Raji (cell line): ENCODE results near the gene SEC31B.

Source experiments
- POLR2A ChIP-seq: IDR thresholded peaks from 2 replicates; pipeline ENCODE4 v1.6.1; 2011; ENCODE audit warnings: low read depth, low read length, control low read depth; ENCODE audit not compliant: insufficient read depth

SEC31B gene, protein sequence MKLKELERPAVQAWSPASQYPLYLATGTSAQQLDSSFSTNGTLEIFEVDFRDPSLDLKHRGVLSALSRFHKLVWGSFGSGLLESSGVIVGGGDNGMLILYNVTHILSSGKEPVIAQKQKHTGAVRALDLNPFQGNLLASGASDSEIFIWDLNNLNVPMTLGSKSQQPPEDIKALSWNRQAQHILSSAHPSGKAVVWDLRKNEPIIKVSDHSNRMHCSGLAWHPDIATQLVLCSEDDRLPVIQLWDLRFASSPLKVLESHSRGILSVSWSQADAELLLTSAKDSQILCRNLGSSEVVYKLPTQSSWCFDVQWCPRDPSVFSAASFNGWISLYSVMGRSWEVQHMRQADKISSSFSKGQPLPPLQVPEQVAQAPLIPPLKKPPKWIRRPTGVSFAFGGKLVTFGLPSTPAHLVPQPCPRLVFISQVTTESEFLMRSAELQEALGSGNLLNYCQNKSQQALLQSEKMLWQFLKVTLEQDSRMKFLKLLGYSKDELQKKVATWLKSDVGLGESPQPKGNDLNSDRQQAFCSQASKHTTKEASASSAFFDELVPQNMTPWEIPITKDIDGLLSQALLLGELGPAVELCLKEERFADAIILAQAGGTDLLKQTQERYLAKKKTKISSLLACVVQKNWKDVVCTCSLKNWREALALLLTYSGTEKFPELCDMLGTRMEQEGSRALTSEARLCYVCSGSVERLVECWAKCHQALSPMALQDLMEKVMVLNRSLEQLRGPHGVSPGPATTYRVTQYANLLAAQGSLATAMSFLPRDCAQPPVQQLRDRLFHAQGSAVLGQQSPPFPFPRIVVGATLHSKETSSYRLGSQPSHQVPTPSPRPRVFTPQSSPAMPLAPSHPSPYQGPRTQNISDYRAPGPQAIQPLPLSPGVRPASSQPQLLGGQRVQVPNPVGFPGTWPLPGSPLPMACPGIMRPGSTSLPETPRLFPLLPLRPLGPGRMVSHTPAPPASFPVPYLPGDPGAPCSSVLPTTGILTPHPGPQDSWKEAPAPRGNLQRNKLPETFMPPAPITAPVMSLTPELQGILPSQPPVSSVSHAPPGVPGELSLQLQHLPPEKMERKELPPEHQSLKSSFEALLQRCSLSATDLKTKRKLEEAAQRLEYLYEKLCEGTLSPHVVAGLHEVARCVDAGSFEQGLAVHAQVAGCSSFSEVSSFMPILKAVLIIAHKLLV

DNA sequence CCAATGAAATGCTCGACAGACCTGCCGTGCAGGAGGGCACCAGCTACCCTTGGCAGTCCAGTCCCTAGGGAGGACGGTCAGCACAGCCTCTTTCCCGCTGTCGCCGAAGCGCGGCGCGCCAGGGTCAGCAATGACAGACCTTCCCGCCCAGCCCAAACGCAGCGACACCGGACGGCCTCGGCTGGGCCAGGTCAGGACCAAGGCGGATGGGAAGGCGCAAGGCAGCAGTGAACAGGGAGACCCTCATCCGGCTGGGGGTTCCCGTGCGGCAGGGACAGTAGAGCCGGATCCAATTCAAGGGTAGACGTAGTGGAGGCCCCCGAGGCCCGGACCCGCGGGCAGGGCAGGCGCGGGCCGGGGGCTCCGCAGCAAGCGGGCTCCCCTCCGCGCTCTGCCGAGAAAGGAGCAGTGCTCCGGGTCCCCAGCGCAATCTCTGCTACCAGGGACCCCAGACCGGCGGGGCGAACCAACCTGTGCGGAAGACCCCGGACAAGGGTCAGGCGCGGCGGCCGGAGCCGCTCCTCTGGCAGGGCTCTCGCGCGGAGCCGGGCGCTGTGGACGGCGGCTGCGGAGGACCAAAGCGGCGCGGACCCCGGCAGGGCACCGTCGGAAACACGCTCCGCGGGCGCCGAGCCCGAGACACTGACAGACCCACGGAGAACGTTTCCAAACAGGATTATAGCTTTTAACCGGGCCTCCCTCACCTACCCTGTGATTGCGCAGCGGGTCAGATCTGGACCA is at the start of gene SEC31B:
TSS of gene SEC31B (minus strand) at position 551 of the 741 bp plus-strand sequence. CDS start 2,909 bp downstream, outside the sequence.
- no peak for TF ChIP-seq POLR2A

GRCh38 chr10:100568912-100569311 is 49.3 kb upstream of the SEC31B start:
- TF ChIP-seq POLR2A: no peak

GRCh38 chr10:100567826-100568225 is 48.2 kb upstream of the SEC31B start:
- TF ChIP-seq POLR2A: no peak

GRCh38 chr10:100567249-100567648 is 47.6 kb upstream of the SEC31B start:
- no peak for TF ChIP-seq POLR2A

DNA sequence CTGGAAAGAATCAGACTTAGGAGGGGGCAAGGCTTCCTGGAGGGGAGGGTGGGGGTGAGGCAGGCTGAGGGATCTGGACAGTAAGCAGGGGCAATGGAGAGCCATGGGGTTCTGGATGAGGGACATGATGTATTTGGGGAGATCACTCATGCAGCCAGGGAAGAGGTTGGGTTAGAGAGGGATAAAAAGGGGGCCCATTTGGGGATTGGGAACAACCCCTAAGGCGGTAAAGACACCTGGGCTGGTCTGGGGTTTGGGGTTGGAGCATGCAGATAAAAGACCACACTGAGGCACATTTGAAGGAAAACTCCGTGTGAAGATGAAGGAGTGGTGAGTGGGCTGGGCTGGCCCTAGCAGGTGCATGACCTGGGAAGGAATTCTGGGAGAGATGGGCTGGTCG is 46.9 kb upstream of the SEC31B start:
- TF ChIP-seq POLR2A: no peak

DNA sequence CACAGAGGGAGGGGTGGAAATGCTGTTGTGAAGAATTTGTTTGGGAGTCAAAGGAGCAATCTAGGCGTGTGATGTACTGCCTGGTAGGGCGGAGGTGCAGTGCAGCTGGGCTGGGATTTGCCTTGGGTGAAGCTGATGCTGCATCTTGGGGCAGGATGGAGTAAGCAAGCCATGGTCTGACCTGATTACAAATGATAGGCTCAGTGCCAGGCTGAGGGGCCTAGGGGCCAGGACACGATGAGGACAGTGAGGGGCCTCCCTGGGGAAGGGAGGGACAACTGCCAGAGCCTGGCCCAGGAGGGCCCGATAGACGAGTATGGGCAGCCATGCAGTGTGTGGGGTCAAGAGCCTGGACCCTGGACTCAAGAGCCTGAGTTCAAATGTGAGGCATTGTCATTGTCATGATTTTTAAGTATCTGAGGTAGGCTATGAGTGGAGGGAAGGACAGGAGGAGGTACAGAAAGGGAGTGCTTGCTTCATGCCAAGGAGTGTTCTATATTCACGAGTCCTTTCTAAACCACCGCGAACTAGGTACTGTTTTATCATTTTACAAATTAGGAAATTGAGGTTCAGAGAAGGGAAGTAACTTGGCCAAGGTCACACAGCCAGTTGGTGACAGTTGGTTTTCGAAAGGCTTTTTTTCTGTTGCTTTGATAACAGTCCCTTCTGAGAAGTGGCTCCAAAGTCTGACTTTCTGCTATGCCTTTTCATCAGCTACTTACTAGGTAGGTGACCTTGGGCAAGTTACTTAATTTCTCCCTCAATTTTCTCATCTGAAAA is 45.7 kb upstream of the SEC31B start:
- no peak for TF ChIP-seq POLR2A

- no peak for TF ChIP-seq POLR2A
Measured at GRCh38 chr10:100562008-100562672, 42.5 kb upstream of the SEC31B start.

DNA sequence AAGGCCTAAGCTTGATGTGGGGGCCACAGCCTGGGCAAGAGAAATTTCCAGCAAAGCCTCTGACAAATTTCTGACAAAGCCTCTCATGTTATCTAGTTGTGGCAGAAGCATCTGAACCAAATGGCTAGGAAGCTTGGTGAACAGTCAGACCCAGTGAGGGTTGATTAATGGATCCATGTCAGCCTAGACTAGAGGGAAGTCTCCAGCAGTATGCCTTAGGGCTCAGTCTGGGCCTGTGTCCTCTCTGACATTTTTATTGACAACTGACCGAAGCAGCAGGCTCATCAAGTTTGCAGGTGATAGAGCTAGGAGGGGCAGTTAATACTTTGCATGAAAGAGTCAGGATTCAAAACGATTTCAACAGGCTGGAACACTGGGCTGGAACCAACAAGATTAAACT is 41.3 kb upstream of the SEC31B start:
- TF ChIP-seq POLR2A: no peak

DNA sequence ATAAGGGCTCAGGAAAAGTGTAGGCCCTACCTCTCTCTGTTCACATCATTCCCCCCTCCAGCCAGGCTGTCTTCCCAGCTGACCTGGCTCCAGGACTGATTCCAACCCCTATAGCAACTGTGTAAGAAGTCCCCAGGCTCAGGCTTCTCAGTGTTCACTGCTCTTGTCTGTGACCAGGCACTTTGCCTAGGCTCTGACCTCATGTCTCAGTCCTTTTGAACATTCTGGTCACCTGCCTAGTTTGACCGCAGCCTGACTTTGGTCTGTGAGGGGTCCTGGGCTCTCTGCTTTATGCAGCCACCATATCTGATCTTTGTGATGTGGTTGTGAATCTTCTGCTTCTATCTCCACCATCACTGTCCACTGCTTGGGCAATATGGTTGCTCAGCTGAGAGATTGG is 40.6 kb upstream of the SEC31B start:
- no peak for TF ChIP-seq POLR2A

GRCh38 chr10:100554902-100555301 is 35.2 kb upstream of the SEC31B start:
- TF ChIP-seq POLR2A: no peak

DNA sequence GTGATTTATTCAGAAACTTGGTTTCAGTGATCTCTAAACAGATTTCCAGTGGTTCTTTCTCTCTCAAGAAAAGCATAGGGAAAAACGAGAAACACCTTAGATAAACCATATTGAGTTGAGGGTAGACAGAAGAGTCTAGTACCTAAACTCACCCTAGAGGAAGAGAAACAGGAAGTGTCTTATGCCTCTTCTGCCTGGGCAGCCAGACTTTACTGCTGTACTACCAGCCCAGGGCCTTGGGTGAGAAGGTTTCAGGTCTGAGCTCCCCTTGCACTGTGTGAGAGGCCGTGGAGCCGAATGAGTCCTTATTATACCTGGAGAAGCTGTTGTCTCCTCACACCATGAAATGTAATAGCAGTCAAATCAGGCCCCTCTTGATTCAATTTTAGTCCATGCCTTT is 34.3 kb upstream of the SEC31B start:
- no peak for TF ChIP-seq POLR2A

DNA sequence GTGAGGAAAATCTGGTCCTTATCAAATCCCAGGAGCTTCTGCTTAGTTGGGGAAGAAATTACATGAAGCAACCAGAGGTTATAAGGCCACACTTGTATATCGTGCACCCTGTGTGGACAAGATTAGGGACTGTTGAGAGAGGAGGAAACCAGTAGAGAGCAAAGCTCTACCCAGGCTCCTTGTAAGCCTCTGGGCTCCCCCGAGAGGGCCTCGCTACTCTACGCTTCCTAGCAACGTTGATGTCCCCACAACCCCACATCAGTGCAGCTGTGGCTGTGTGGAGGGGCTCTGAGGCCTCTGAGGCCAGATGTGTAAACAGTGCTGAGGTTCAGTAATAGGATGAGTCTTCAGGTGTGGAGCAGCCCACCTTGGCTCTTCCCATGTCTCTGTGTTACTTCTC is 32.1 kb upstream of the SEC31B start:
- TF ChIP-seq POLR2A: no peak

DNA sequence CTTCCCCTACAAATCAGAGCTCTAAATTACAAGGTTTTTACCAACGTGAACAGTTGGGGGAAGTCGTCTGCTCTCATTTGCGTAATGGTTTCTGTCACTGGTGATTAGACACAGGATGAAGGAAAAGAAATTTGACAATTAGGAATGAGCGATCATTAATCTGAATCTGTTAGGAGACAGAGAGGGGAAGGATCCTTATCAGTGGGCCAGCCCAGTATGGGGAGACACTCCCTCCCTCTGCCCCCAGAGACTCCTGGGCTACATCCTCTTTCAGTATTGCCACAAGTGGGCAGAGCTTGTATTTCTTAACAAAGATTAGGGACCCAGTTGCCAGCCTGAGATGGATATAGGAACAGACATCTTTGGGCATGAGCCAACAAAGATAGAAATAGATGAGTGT is 31.5 kb upstream of the SEC31B start:
- no peak for TF ChIP-seq POLR2A
